Adipocyte (in vitro differentiated cells): ENCODE results near the gene IL2.

Experiments
- DNase-seq: peaks from one replicate; pipeline ENCODE4 v3.0.0-alpha.2; 2015; ENCODE audit warnings: low read depth
- H3K27me3 ChIP-seq: replicated peaks from 2 replicates; pipeline ENCODE4 v1.7.0; 2013; ENCODE audit warnings: mild to moderate bottlenecking, low read length, moderate library complexity; ENCODE audit not compliant: control insufficient read depth, insufficient read depth
- H3K36me3 ChIP-seq: 2 replicates; pipeline ENCODE4 v1.7.0; 2013; ENCODE audit warnings: low read length, mild to moderate bottlenecking, moderate library complexity; ENCODE audit not compliant: control insufficient read depth, insufficient read depth, severe bottlenecking
- H3K4me1 ChIP-seq: 2 replicates; pipeline ENCODE4 v1.7.0; 2013; ENCODE audit warnings: mild to moderate bottlenecking, low read length, moderate library complexity; ENCODE audit not compliant: control insufficient read depth, insufficient read depth
- H3K4me3 ChIP-seq: 2 replicates; pipeline ENCODE4 v1.7.0; 2013; ENCODE audit warnings: mild to moderate bottlenecking, low read length, moderate library complexity
- H3K9ac ChIP-seq: 2 replicates; pipeline ENCODE4 v1.7.0; 2013; ENCODE audit warnings: mild to moderate bottlenecking, low read length, moderate library complexity
- H3K9me3 ChIP-seq: 2 replicates; pipeline ENCODE4 v1.7.0; 2013; ENCODE audit warnings: mild to moderate bottlenecking, low read length, moderate library complexity; ENCODE audit not compliant: control insufficient read depth

Gene IL2

GRCh38 chr4:122456231-122457116, at the start of gene IL2:
Gene IL2 (minus strand): TSS chr4:122456725. CDS start chr4:122456440, 285 bp downstream.
- no peak within 1 kb of the TSS for H3K4me3 ChIP-seq
- no peak for DNase-seq

GRCh38 chr4:122503214-122503613, 46.7 kb upstream of the IL2 start:
- Histone ChIP-seq H3K4me3 (no peak overlapping the region), H3K4me1 (no peaks in the 10 kb centered on the region), H3K27me3 (peaks cover 11% of the 10 kb centered on the region), H3K36me3 (no peaks in the 10 kb centered on the region), H3K9me3 (no peaks in the 10 kb centered on the region), H3K9ac (no peak overlapping the region)
- no peak for DNase-seq

More at GRCh38 chr4:122456231-122457116, at the start of gene IL2:
- Histone ChIP-seq H3K9ac (no peak within 1 kb of the TSS), H3K4me1 (no peaks in the 10 kb centered on the region), H3K27me3 (no peaks in the 10 kb centered on the region), H3K9me3 (no peaks in the 10 kb centered on the region), H3K36me3 (no peaks in the 10 kb centered on the region)

GRCh38 chr4:122500852-122501501, 44.5 kb upstream of the IL2 start:
- Histone ChIP-seq H3K36me3 (no peaks in the 10 kb centered on the region), H3K9ac (no peak overlapping the region), H3K9me3 (no peaks in the 10 kb centered on the region), H3K4me3 (no peak overlapping the region), H3K4me1 (no peaks in the 10 kb centered on the region), H3K27me3 (peaks cover 8% of the 10 kb centered on the region)
- DNase-seq = no peak

- no peak for DNase-seq
- Histone ChIP-seq H3K36me3 (no peaks in the 10 kb centered on the region), H3K4me1 (no peaks in the 10 kb centered on the region), H3K27me3 (no peaks in the 10 kb centered on the region), H3K4me3 (no peak overlapping the region), H3K9ac (no peak overlapping the region), H3K9me3 (peaks cover 29% of the 10 kb centered on the region)
Measured at GRCh38 chr4:122489061-122489460, 32.5 kb upstream of the IL2 start.

GRCh38 chr4:122483481-122483880, 27.0 kb upstream of the IL2 start:
- Histone ChIP-seq H3K36me3 (no peaks in the 10 kb centered on the region), H3K4me3 (no peak overlapping the region), H3K4me1 (peaks cover 19% of the 10 kb centered on the region), H3K9ac (no peak overlapping the region), H3K9me3 (peaks cover 11% of the 10 kb centered on the region), H3K27me3 (no peaks in the 10 kb centered on the region)
- DNase-seq = no peak

- Histone ChIP-seq H3K36me3 (no peaks in the 10 kb centered on the region), H3K4me3 (peak overlapping the region; percentile 17), H3K4me1 (peaks cover 19% of the 10 kb centered on the region), H3K9ac (no peak overlapping the region), H3K27me3 (no peaks in the 10 kb centered on the region), H3K9me3 (peaks cover 1% of the 10 kb centered on the region)
- DNase-seq = peak; percentile 17
Measured at GRCh38 chr4:122481766-122482405, 25.4 kb upstream of the IL2 start.

GRCh38 chr4:122480655-122481487, 24.3 kb upstream of the IL2 start:
- peaks cover 19% of the 10 kb centered on the region for H3K4me1 ChIP-seq
- no peak overlapping the region for H3K9ac ChIP-seq
- H3K36me3 ChIP-seq = no peaks in the 10 kb centered on the region
- H3K4me3 ChIP-seq = no peak overlapping the region
- H3K27me3 ChIP-seq = no peaks in the 10 kb centered on the region
- no peak for DNase-seq
- no peaks in the 10 kb centered on the region for H3K9me3 ChIP-seq

GRCh38 chr4:122479935-122480416, 23.5 kb upstream of the IL2 start:
- no peak overlapping the region for H3K4me3 ChIP-seq
- H3K27me3 ChIP-seq = no peaks in the 10 kb centered on the region
- DNase-seq = no peak
- no peaks in the 10 kb centered on the region for H3K36me3 ChIP-seq
- H3K9me3 ChIP-seq = no peaks in the 10 kb centered on the region
- peaks cover 19% of the 10 kb centered on the region for H3K4me1 ChIP-seq
- H3K9ac ChIP-seq = no peak overlapping the region

GRCh38 chr4:122476745-122477144, 20.2 kb upstream of the IL2 start:
- no peak for DNase-seq
- no peaks in the 10 kb centered on the region for H3K36me3 ChIP-seq
- no peaks in the 10 kb centered on the region for H3K9me3 ChIP-seq
- no peaks in the 10 kb centered on the region for H3K27me3 ChIP-seq
- H3K9ac ChIP-seq = no peak overlapping the region
- no peak overlapping the region for H3K4me3 ChIP-seq
- H3K4me1 ChIP-seq = peaks cover 7% of the 10 kb centered on the region

- Histone ChIP-seq H3K36me3 (no peaks in the 10 kb centered on the region), H3K9ac (no peak overlapping the region), H3K4me1 (peaks cover under 1% of the 10 kb centered on the region), H3K27me3 (no peaks in the 10 kb centered on the region), H3K4me3 (no peak overlapping the region), H3K9me3 (no peaks in the 10 kb centered on the region)
- no peak for DNase-seq
Measured at GRCh38 chr4:122476126-122476525, 19.6 kb upstream of the IL2 start.
